NCI-H1694 (cell line): ENCODE measurements around the gene SRRD.
"Not testable (repeated sequence)": the region's sequence is repeated elsewhere in the genome, so short reads cannot be mapped to it uniquely, and the experiment has no call there.

Experiments
- DNase-seq: peaks from one replicate; lab custom pipeline; 2025; lab: John Stamatoyannopoulos, UW

SRRD gene

GRCh38 chr22:26522592-26522991 lies 38.9 kb downstream of the SRRD start:
- DNase-seq = no peak

GRCh38 chr22:26524870-26525269 lies 41.2 kb downstream of the SRRD start:
- no peak for DNase-seq

GRCh38 chr22:26525946-26526564 lies 42.4 kb downstream of the SRRD start:
- DNase-seq = no peak

- DNase-seq = no peak
These were observed 43.5 kb downstream of the SRRD start for GRCh38 chr22:26527167-26527566.

GRCh38 chr22:26527574-26528465 lies 44.1 kb downstream of the SRRD start:
- DNase-seq = no peak

GRCh38 chr22:26528518-26528917 lies 44.8 kb downstream of the SRRD start:
- not testable (repeated sequence) for DNase-seq

GRCh38 chr22:26529345-26529744 lies 45.7 kb downstream of the SRRD start:
- DNase-seq = no peak

GRCh38 chr22:26534171-26534855 lies 50.6 kb downstream of the SRRD start:
- no peak for DNase-seq

- no peak for DNase-seq
These were observed 51.4 kb downstream of the SRRD start for GRCh38 chr22:26534874-26535602.

GRCh38 chr22:26535603-26535908 lies 51.9 kb downstream of the SRRD start:
- no peak for DNase-seq

GRCh38 chr22:26536056-26536761 lies 52.5 kb downstream of the SRRD start:
- DNase-seq = no peak

GRCh38 chr22:26536762-26537134 lies 53.1 kb downstream of the SRRD start:
- DNase-seq = no peak

GRCh38 chr22:26540119-26540518 lies 56.4 kb downstream of the SRRD start:
- no peak for DNase-seq

GRCh38 chr22:26541167-26541819 lies 57.6 kb downstream of the SRRD start:
- DNase-seq = no peak

GRCh38 chr22:26542831-26543230 lies 59.2 kb downstream of the SRRD start:
- no peak for DNase-seq
